Activated naive CD4-positive, alpha-beta T cell treated with anti-CD3 and anti-CD28 coated beads, Interleukin-2, amount 50 U/mL, for 72 hours (primary cell): ENCODE data around the gene STRIP2. TPM values are rescaled to one million over a fixed set of nuclear protein-coding genes. Genes with fewer than 3 reads are reported as not detected.

Experiments
- ATAC-seq, 2 donors: fragments of 150-1000 bp; cut with Tn5 transposase; 2 replicates each; pipeline ENCODE4 v1.10.0; 2021; ENCODE audit warnings: mild to moderate bottlenecking in 2 of 2, moderate library complexity in 2 of 2
- DNase-seq, 2 donors: peaks; one replicate each; pipeline ENCODE4 v3.0.0; 2021 to 2022; ENCODE audit warnings: low spot score in 2 of 2
- H3K27ac Mint-ChIP-seq, 2 donors: one replicate each; pipeline ENCODE4 v1.8.0; 2022; ENCODE audit warnings: mild to moderate bottlenecking in 2 of 2, mixed read lengths in 2 of 2
- H3K36me3 Mint-ChIP-seq, 2 donors: one replicate each; pipeline ENCODE4 v1.8.0; 2022; ENCODE audit warnings: mixed read lengths in 2 of 2
- H3K9me3 Mint-ChIP-seq, 2 donors: one replicate each; pipeline ENCODE4 v1.8.0; 2022; ENCODE audit warnings: mixed read lengths in 2 of 2
- total RNA-seq, 2 donors: library from RNA; stranded (reverse); gene quantifications; one replicate each; pipeline ENCODE4 v1.2.3, GENCODE V29; 2022

The STRIP2 gene, protein sequence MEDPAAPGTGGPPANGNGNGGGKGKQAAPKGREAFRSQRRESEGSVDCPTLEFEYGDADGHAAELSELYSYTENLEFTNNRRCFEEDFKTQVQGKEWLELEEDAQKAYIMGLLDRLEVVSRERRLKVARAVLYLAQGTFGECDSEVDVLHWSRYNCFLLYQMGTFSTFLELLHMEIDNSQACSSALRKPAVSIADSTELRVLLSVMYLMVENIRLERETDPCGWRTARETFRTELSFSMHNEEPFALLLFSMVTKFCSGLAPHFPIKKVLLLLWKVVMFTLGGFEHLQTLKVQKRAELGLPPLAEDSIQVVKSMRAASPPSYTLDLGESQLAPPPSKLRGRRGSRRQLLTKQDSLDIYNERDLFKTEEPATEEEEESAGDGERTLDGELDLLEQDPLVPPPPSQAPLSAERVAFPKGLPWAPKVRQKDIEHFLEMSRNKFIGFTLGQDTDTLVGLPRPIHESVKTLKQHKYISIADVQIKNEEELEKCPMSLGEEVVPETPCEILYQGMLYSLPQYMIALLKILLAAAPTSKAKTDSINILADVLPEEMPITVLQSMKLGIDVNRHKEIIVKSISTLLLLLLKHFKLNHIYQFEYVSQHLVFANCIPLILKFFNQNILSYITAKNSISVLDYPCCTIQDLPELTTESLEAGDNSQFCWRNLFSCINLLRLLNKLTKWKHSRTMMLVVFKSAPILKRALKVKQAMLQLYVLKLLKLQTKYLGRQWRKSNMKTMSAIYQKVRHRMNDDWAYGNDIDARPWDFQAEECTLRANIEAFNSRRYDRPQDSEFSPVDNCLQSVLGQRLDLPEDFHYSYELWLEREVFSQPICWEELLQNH
- 100 to 1,000 TPM in 1 of 2 donors, 10 to 100 TPM in 1; 49.2 to 120 TPM for total RNA-seq

DNA sequence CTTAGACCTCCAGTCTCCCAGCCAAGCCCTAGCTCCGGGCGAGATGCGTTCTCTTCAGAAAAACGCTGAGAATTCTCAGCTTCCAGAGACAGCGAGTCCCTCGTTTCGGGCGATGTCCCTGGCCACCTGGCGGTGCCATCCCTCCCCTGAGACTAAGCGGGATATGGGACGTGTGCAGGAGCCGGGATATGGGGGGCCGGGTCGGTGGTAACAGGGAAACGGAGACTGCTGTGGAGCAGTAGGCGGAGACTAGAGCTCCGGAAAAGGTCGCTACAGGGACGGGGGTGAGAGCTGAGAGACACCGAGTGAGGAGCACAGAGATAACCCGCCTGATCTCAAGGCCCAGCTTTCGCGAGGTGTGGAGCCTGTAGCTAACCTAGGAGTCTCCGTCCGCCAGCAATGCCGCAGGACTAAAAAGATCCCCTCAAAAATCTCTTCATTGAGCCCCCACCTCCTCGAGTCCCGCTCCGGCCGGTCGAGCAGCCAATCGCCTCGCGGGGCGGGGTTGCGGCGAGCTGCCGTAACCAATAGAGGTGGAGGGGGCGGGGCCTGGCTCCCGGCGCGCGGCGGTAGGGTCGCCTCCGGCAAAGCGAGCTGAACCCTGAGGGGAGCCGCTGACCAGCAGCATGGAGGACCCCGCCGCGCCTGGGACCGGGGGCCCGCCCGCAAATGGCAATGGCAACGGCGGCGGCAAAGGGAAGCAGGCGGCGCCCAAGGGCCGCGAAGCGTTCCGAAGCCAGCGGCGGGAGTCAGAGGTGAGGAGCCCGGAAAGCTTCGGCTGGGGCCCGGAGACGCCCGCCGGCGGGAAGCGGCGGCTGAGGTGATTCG, at the start of gene STRIP2:
TSS of gene STRIP2 (plus strand) at position 586 of the 828 bp plus-strand sequence. CDS start at position 627, 41 bp downstream.
- no peaks in the 10 kb centered on the region for H3K9me3 Mint-ChIP-seq
- DNase-seq, result peak; percentile 94 to 96
- ATAC-seq, result peak; percentile 77 to 79
- peak within 1 kb of the TSS; percentile 94 to 98 for H3K27ac Mint-ChIP-seq
- H3K36me3 Mint-ChIP-seq, result peaks cover 19 to 28% of the 10 kb centered on the region in 2 donors

DNA sequence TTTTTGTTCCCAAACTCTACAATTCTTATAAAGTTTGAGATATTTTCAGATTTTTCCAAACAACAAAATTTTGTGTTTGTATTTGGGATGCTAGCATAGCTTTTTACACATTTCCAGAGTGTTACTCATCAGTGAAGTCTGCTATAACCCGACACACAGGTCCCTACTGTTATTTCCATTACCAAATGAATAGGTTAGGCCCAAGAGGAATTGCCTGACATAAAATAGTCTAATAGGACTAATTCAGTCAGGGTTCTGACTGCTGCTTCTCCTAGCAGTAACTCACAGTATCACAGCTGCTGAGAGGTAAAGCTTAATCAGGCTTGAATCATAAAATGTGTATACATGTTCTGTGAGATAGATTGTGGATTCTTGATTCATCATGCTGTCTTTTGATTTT, 49.1 kb upstream of the STRIP2 start:
- H3K9me3 Mint-ChIP-seq, result no peaks in the 10 kb centered on the region
- no peak for DNase-seq
- ATAC-seq, result peak in 1 of 2 donors; percentile 23
- H3K36me3 Mint-ChIP-seq, result peaks cover 5 to 19% of the 10 kb centered on the region in 2 donors
- peak overlapping the region in 1 of 2 donors; percentile 90 for H3K27ac Mint-ChIP-seq

DNA sequence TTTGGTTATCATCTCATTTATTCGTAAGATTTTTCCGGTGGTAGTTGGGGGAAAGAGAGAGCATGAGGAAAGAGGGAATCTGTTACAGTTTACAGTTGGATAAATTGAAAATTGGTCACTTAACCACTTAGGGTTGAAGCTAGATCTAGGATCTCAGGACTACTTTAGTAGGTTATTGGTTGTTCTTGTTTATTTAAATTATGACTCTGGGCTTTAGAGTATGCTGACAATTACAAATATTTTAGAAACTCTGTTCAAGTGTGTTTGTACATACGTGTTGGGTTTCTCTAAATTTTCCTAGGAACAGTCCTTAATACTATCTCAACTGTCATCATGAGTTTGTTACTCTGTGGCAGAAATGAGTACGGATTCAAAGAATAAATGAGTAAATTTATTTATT, 48.6 kb upstream of the STRIP2 start:
- Mint-ChIP-seq H3K27ac (peak overlapping the region in 1 of 2 donors; percentile 90), H3K36me3 (peaks cover 5 to 19% of the 10 kb centered on the region in 2 donors), H3K9me3 (no peaks in the 10 kb centered on the region)
- no peak for ATAC-seq
- DNase-seq, result no peak

DNA sequence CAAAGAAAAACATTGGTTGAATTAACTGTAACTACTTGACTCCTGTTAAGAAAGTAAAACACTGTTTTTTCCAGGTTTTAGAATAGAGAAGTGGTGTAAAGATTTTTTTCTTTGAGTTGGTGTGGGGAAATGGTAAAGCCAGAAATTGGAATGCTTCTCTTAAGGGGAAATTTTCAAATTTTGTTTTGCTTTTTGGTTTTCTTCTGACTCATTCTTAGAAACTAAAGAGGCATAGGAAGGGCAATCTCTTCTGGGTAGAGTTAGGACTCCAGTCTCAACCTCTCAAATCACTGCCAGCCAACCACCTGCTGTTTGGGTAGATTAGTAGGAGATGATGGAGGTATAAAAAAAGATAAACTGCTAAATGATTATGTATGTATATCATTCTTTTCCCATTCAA, 47.7 kb upstream of the STRIP2 start:
- ATAC-seq, result peak in 1 of 2 donors; percentile 59
- peaks cover 5 to 19% of the 10 kb centered on the region in 2 donors for H3K36me3 Mint-ChIP-seq
- no peaks in the 10 kb centered on the region for H3K9me3 Mint-ChIP-seq
- no peak for DNase-seq
- no peak overlapping the region for H3K27ac Mint-ChIP-seq

DNA sequence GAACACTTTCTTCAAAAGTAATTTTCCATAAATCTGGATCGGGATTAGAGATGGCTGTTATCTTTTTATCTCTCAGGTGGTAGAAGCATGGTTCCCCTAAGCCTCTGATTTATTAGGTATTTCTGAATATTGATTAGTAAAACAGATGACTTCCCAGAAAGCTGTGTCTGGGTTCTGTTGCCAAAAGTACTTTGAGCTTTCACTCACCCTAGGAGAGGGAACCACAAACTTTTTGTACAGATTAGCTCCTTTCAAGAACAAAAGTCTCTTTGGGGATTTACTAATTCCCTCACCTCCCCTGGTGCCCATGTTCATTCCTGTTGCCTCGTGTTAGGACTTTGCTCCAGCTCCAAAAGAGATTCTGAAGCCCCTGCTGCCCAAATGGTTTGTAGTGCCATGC, 46.7 kb upstream of the STRIP2 start:
- DNase-seq, result no peak
- H3K9me3 Mint-ChIP-seq, result no peaks in the 10 kb centered on the region
- no peak for ATAC-seq
- peaks cover 0 to 12% of the 10 kb centered on the region in 2 donors for H3K36me3 Mint-ChIP-seq
- H3K27ac Mint-ChIP-seq, result peak overlapping the region in 1 of 2 donors; percentile 47

DNA sequence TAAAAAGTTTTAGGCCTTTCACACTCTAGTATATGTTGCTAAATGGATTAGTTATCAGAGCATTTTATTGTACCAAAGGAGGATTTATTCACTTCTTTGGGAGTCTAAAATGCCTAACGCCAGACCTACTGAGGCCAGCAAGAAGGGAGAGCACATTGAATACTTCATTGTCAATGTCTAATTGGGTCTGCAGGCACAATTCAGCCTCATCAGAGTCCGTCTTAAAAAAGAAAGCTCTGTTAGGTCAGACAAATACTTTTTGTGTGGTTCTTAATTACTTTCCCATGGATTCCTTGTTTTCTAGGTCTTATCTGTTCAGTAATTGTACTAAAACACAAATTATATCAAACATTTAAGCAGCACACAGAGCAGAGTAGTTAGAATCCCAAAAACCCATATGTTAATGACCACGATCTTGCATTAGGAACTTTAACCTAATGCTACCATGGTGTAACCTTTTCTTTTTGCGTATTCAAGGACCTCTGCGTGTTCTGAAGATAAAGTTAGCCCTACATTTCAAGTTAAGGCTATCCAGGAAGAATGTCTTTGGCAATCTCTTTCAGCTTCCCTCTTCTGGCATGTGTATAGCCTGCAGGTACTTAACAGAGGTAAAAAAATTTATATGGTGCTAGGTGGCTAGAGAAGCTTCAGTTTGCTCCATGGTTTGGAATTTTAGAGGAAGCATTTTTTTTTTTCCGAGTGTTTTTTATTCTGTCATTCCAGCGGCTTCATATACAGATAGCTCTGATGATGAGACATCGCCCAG, 45.7 kb upstream of the STRIP2 start:
- ATAC-seq (no peak), DNase-seq (no peak)
- no peak overlapping the region for H3K27ac Mint-ChIP-seq
- no peaks in the 10 kb centered on the region for H3K9me3 Mint-ChIP-seq
- H3K36me3 Mint-ChIP-seq, result peaks cover 0 to 8% of the 10 kb centered on the region in 2 donors

DNA sequence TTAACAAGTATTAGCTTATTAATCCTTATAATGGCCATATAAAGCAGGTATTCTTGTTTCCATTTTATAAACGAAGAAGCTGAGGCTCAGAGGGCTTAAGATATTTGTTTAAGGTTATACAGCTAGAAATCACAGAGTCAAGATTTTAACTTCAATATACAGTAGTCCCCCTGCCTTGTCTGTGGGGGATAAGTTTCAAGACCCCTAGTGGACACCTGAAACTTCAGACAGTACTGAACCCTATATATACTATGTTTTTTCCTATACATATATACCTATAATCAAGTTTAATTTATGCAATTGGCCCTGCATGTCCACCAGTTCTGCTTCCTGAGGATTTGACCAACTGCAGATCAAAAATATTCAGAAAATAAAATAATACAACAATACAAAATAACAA, 44.4 kb upstream of the STRIP2 start:
- no peak for ATAC-seq
- H3K27ac Mint-ChIP-seq, result no peak overlapping the region

DNA sequence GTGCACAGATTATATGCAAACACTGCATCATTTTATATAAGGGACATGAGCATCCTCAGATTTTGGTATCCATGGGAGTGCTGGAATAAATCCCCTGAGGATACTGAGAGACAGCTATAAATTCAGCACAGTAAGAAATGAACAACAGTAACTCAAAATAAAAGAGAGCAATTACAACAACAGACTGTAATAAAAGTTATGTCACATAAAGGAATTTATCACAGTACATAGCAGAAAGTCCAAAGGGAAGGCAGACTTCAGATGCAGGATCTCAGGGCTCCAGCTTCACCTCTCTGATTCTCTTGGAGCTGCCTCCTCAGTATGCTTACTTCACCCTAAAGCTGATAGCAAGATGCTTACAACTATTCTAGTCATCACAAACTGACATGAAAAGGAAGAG, 43.9 kb upstream of the STRIP2 start:
- no peak for DNase-seq
- Mint-ChIP-seq H3K9me3 (no peaks in the 10 kb centered on the region), H3K27ac (no peak overlapping the region), H3K36me3 (peaks cover 0 to 3% of the 10 kb centered on the region in 2 donors)
- ATAC-seq, result no peak

More for the DNA sequence above, 44.4 kb upstream of the STRIP2 start:
- DNase-seq, result no peak
- Mint-ChIP-seq H3K9me3 (no peaks in the 10 kb centered on the region), H3K36me3 (peaks cover 0 to 6% of the 10 kb centered on the region in 2 donors)

DNA sequence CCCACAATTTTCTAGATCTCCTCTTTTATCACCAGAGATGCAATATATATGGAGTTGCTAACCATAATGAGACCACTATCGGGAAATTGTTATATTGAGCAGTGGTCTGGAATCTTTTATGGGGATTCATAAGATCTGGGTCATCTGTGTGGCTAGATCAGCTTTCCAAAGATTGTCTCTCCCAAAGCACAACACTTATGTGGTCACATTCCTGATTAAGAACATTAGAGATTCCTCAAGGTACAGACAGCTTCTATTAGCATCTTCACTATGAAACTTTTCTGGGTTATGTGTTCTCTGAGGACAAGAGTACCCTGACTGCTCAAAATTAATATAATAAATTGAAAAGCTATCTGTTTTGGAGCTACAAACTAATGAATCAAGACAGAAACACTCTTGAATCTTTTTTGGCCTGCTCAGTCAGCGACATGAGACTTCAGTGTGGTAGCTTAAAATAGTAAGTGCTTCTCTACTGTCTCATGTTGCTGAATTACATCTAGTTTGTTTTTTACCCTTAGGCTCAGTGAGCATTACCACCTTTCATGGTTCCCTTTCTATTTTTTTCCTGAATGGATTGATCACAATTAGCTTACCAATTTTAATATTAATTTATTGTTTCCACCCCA, 42.6 kb upstream of the STRIP2 start:
- Mint-ChIP-seq H3K9me3 (no peaks in the 10 kb centered on the region), H3K27ac (no peak overlapping the region), H3K36me3 (no peaks in the 10 kb centered on the region)
- DNase-seq, result no peak
- no peak for ATAC-seq

DNA sequence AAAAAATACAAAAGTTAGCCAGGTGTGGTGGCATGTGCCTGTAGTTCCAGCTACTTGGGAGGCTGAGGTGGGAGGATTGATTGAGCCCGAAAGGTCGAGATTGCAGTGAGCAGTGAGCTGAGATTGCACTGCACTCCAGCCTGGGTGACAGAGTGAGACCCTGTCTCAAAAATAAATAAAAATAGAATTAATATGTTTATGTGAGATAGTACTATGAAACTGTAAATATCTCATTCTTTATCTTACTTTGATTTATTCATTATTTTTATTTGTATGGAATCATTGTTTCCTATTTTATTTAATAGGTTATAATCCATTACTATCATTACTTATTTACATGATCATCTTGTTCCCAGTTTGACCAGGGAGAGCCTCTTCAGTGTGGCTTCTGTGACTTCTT, 41.0 kb upstream of the STRIP2 start:
- Mint-ChIP-seq H3K36me3 (no peaks in the 10 kb centered on the region), H3K27ac (no peak overlapping the region), H3K9me3 (no peaks in the 10 kb centered on the region)
- ATAC-seq (no peak), DNase-seq (no peak)

DNA sequence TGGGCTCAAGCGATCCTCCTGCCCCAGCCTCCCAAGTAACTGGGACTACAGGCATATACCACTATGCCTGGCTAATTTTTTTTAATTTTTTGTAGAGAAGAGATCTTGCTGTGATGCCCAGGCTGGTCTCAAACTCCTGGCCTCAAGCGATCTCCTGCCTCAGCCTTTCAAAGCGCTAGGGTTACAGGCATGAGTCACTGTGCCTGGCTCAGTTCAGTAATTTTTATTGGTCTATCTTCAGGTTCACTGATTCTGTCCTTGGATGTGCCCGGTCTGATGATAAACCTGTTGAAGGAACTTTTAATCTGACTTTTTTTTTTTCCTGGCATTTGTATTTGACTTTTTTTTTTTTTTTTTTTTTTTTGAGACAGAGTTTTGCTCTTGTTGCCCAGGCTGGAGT, 40.1 kb upstream of the STRIP2 start:
- H3K9me3 Mint-ChIP-seq, result no peaks in the 10 kb centered on the region
- no peaks in the 10 kb centered on the region for H3K36me3 Mint-ChIP-seq
- no peak overlapping the region for H3K27ac Mint-ChIP-seq
- ATAC-seq (no peak), DNase-seq (no peak)

DNA sequence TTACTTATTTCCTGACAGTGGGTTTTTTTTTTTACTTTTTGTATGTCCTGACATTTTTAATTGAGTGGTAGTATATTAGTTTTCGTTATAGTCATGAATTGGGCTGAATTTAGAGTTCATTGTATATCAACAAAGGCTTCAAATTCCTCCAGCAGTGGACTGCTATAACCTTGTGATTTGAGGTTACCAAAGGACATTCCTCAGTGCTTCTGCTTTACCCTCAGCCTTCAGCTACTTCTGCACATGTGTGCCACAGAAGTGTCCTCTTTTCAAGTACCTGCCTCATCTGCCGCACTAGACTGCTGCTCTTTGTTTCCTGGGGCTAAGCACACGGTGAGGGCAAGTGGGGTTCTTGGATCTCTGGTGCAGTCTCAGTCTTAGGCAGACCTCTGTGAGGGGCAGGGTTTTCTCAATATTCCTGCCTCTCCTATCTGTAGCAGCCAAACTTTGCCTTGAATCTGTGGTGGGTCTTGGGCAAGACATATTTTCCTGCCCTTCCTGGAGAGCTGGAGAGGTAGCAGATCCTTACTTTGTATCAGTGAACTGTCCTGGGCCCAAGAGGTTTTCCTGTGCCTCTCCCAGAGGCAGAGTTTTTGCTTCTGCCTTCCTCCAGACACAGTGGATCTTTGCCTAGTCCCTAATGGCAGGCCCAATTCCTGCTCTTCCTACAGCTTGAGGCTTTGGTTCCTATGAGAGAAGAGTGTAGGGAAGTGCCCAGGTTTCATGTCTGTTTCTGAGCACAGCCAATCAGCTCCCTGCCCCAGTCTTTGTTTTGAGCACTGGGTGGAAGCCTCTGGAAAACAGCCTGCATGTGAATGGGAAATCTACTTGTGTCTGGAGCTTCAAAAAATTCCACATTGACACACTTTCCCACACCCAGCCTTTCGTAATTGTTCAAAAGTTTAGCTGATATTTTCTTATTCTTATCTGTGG, 39.0 kb upstream of the STRIP2 start:
- Mint-ChIP-seq H3K27ac (no peak overlapping the region), H3K36me3 (no peaks in the 10 kb centered on the region), H3K9me3 (no peaks in the 10 kb centered on the region)
- no peak for ATAC-seq
- no peak for DNase-seq

DNA sequence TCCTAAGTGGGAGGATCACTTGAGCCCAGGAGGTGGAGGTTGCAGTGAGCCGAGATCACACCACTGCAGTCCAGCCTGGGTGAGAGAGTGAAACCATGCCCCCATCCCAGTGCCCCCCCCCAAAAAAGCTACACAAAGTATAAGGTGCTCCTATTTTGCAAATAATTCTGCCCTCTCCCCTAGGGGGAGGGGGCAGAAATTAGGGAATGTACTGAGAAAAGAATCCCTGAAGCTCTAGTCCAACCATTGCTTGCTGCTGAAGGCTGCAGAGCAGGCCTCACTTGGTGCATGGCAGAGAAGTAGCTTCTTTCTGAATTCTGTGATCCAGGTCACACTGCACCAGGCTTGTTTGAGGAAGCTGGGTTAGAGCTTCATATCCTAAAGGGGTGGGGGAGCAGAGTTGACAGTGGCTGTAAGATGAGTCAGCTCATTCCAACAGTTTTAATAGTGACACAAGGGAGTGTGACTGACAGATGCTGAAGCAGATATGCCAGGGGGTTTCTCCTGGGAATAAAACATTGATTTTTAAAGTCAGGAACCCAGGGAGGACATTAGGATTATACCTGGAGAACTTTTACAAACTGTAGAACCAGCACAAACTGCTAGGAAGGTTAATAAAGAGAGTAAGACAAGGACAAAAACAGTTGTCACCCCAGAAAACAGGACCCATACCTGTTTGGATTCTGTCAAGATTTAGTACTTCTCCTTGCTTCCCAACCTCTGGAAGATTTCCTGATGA, 32.8 kb upstream of the STRIP2 start:
- DNase-seq (no peak), ATAC-seq (no peak)
- H3K36me3 Mint-ChIP-seq, result peaks cover 5 to 7% of the 10 kb centered on the region in 2 donors
- no peaks in the 10 kb centered on the region for H3K9me3 Mint-ChIP-seq
- no peak overlapping the region for H3K27ac Mint-ChIP-seq
